A673 (cell line): ENCODE measurements around the gene PGF. TPM values are rescaled to one million over a fixed set of nuclear protein-coding genes. Genes with fewer than 3 reads are reported as not detected.

Experiments
- BruUV-seq: library from RNA; stranded (reverse); fragments of 400-500 nt; replicated peaks from 2 replicates; lab custom pipeline; 2021; lab: Mats Ljungman, UMichigan
- CTCF ChIA-PET: fragments of 300-600 bp; sonication (Branson Sonifier 250); formaldehyde crosslinking; loops from one replicate; lab custom pipeline; 2022; ENCODE audit warnings: antibody characterized with exemption; lab: Charles Lee
- POLR2A ChIA-PET: fragments of 300-600 bp; sonication (Branson Sonifier 250); formaldehyde crosslinking; loops from one replicate; lab custom pipeline; 2022; ENCODE audit warnings: antibody characterized with exemption; ENCODE audit not compliant: low non-redundant PET; lab: Charles Lee
- DNase-seq: peaks from one replicate; pipeline ENCODE4 v3.0.0-alpha.2; 2015; ENCODE audit warnings: low spot score
- H3K27ac ChIP-seq: fragments of 200-600 bp; sonication (generic); 2 replicates; pipeline ENCODE4 v1.5.1; 2016; ENCODE audit warnings: mixed run types, low read depth, mild to moderate bottlenecking, mixed read lengths, antibody characterized with exemption, low read length; ENCODE audit not compliant: poor library complexity, severe bottlenecking
- H3K27me3 ChIP-seq: fragments of 200-600 bp; sonication (generic); replicated peaks from 2 replicates; pipeline ENCODE4 v1.6.1; 2017; ENCODE audit warnings: mixed run types, low read depth, mild to moderate bottlenecking, mixed read lengths, antibody characterized with exemption, low read length; ENCODE audit not compliant: insufficient read depth, poor library complexity
- H3K36me3 ChIP-seq: fragments of 200-600 bp; sonication (generic); 2 replicates; pipeline ENCODE4 v1.6.1; 2016; ENCODE audit warnings: mixed run types, mild to moderate bottlenecking, mixed read lengths, antibody characterized with exemption, low read length; ENCODE audit not compliant: insufficient read depth, poor library complexity, severe bottlenecking
- H3K4me1 ChIP-seq: fragments of 200-600 bp; sonication (generic); 2 replicates; pipeline ENCODE4 v1.6.1; 2017; ENCODE audit warnings: mixed run types, mild to moderate bottlenecking, mixed read lengths, antibody characterized with exemption, low read length; ENCODE audit not compliant: insufficient read depth, poor library complexity, severe bottlenecking
- H3K4me3 ChIP-seq: fragments of 200-600 bp; sonication (generic); 2 replicates; pipeline ENCODE4 v1.5.1; 2016; ENCODE audit warnings: low read depth, mixed run types, mild to moderate bottlenecking, mixed read lengths, low read length; ENCODE audit not compliant: poor library complexity, severe bottlenecking
- H3K9me3 ChIP-seq: fragments of 200-600 bp; sonication (generic); 2 replicates; pipeline ENCODE4 v1.6.1; 2016; ENCODE audit warnings: mixed run types, low read depth, mild to moderate bottlenecking, mixed read lengths, antibody characterized with exemption, low read length; ENCODE audit not compliant: poor library complexity, severe bottlenecking
- CTCF ChIP-seq: fragments of 300-800, 200-600 bp; sonication (generic); conservative IDR thresholded peaks from 2 replicates; pipeline ENCODE4 v1.5.1; 2017; ENCODE audit warnings: low read depth, mild to moderate bottlenecking, antibody characterized with exemption, low read length, moderate library complexity, mixed read lengths
- EZH2 ChIP-seq: fragments of 200-600 bp; sonication (generic); IDR thresholded peaks from 2 replicates; pipeline ENCODE4 v1.6.1; 2017; ENCODE audit warnings: borderline replicate concordance, low read depth, mild to moderate bottlenecking, mixed read lengths, antibody characterized with exemption, low read length; ENCODE audit not compliant: poor library complexity, severe bottlenecking
- intact Hi-C: fragments of 100-400 bp; cut with micrococcal nuclease; formaldehyde crosslinking; loops from one replicate; pipeline ENCODE4 v1.10.0; 2022; ENCODE audit not compliant: unreplicated experiment
- total RNA-seq: library from RNA; stranded (reverse); gene quantifications from 2 replicates; pipeline ENCODE4 v1.2.3, GENCODE V29; 2021

The PGF gene
- total RNA-seq, 1 experiment from 2014 or later = 48.1 TPM

- no peak within 1 kb of the TSS for H3K27ac ChIP-seq
- POLR2A ChIA-PET = no interaction called here
- DNase-seq = peak; percentile 82
- intact Hi-C loops = no loop called here
- peak within 1 kb of the TSS; percentile 43 for H3K4me3 ChIP-seq
- TF ChIP-seq CTCF (no peak), EZH2 (no peak)
- no peaks in the 10 kb centered on the region for H3K27me3 ChIP-seq
- BruUV-seq = no TSS peak
- no peaks in the 10 kb centered on the region for H3K36me3 ChIP-seq
- no peaks in the 10 kb centered on the region for H3K4me1 ChIP-seq
- H3K9me3 ChIP-seq = no peaks in the 10 kb centered on the region
- CTCF ChIA-PET = interaction anchor here (1.0 to 1.6 kb wide), 5 partner anchors 17 to 373 kb away, joined by 3 to 5 read pairs (median 5); no protein-coding TSS in a partner anchor
Measured at GRCh38 chr14:74922752-74923401, 32.5 kb downstream of the PGF start, which contains the start of gene RPS6KL1. Gene RPS6KL1 (minus strand): TSS chr14:74923260. CDS start chr14:74921541, 1,719 bp downstream.

- no peaks in the 10 kb centered on the region for H3K27me3 ChIP-seq
- no peaks in the 10 kb centered on the region for H3K9me3 ChIP-seq
- no peak for DNase-seq
- ChIA-PET POLR2A (no interaction called here), CTCF (interaction anchor here (1.1 kb wide), 1 partner anchor 44 kb away, joined by 5 read pairs; no protein-coding TSS in a partner anchor)
- no TSS peak for BruUV-seq
- no peaks in the 10 kb centered on the region for H3K36me3 ChIP-seq
- no peak for TF ChIP-seq EZH2
- no peak for TF ChIP-seq CTCF
- H3K27ac ChIP-seq = no peak overlapping the region
- H3K4me3 ChIP-seq = no peak overlapping the region
- intact Hi-C loops = no loop called here
- no peaks in the 10 kb centered on the region for H3K4me1 ChIP-seq
Measured at GRCh38 chr14:74921987-74922751, 33.2 kb downstream of the PGF start.

GRCh38 chr14:74921053-74921620 lies 34.3 kb downstream of the PGF start:
- POLR2A ChIA-PET = no interaction called here
- CTCF ChIA-PET = interaction anchor here (0.7 kb wide), 1 partner anchor 104 kb away, joined by 6 read pairs; no protein-coding TSS in a partner anchor
- BruUV-seq = no TSS peak
- no peak overlapping the region for H3K27ac ChIP-seq
- TF ChIP-seq EZH2 (no peak), CTCF (no peak)
- intact Hi-C loops = no loop called here
- no peaks in the 10 kb centered on the region for H3K36me3 ChIP-seq
- H3K9me3 ChIP-seq = no peaks in the 10 kb centered on the region
- DNase-seq = no peak
- H3K27me3 ChIP-seq = no peaks in the 10 kb centered on the region
- H3K4me3 ChIP-seq = no peak overlapping the region
- no peaks in the 10 kb centered on the region for H3K4me1 ChIP-seq
